Activated naive CD8-positive, alpha-beta T cell treated with anti-CD3 and anti-CD28 coated beads, Interleukin-2, amount 50 U/mL, for 16 hours (primary cell): Measurements from ENCODE around the gene NSUN4.
A peak's percentile ranks its signal among the peaks of the same experiment; 100 is the strongest.
"Not testable (repeated sequence)": the region's sequence is repeated elsewhere in the genome, so short reads cannot be mapped to it uniquely, and the experiment has no call there.

ENCODE experiments used
- DNase-seq: peaks from one replicate; pipeline ENCODE4 v3.0.0-alpha.2; 2020; ENCODE audit warnings: low read depth, low spot score

NSUN4 gene

GRCh38 chr1:46365796-46366195 lies 25.2 kb downstream of the NSUN4 start:
- not testable (repeated sequence) for DNase-seq

GRCh38 chr1:46367072-46367471 lies 26.5 kb downstream of the NSUN4 start:
- DNase-seq, result no peak

DNA sequence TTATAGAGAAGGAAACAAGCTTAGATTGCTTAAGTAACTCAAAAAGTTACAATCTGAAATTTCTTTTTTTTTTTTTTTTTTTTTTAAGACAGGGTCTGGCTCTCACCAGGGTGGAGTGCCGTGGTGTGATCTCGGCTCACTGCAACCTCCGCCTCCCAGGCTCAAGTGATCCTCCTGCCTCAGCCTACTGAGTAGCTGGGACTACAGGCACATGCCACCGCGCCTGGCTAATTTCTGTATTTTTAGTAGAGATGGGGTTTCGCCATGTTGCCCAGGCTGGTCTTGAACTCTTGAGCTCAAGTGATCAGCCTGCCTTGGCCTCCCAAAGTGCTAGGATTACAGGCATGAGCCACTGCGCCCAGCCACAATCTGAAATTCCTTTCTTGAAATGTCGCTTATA lies 27.1 kb downstream of the NSUN4 start:
- DNase-seq, result not testable (repeated sequence)

DNA sequence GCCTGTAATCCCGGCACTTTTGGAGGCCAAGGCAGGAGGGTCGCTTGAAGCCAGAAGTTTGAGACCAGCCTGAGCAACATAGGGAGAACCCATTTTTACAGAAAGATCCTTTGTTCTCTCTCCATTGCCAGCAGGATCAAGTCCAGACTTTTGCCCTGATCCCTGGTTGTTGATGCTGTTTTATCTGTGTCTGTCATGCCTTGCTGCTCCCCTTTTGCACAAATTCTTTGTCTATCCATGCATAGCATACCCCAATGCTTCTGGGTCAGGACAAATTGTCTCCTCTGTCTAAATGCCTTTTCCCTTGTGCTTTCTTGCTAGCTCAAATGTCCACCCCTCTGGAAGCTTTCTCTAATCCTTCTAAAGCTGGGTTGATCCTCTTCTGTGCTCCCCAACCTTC lies 28.2 kb downstream of the NSUN4 start:
- DNase-seq, result no peak

DNA sequence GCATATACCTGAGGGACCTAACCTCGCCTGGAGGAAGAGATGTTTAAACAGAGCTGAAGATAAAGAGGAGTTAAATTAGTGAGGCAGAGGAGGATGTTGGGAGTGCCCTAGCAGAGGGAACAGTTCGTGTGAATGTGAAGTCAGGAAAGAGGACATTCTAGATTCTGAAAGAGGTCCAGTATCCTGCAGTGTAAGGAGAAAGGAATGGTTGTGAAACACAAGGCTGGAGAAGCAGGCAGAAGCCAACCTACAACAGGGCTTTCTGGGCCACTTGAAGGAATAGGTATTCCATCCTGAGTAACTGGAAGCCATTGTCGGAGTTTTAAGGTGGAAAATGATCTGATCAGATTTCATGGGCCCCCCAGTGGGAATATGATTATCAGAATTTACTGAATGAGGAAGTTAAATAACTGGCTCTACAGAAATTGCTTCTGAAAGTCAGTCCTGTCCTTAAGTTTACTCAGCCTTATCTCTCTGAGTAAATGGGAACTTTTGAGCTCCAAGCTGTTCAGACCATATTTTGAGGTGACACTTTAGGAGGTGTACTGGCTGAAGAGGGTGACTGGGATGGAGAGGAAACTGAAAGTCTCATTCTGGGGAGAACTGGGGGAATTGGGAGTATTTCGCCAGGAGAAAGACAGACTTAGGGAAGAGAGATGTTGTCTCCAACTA lies 29.1 kb downstream of the NSUN4 start:
- DNase-seq, result no peak

DNA sequence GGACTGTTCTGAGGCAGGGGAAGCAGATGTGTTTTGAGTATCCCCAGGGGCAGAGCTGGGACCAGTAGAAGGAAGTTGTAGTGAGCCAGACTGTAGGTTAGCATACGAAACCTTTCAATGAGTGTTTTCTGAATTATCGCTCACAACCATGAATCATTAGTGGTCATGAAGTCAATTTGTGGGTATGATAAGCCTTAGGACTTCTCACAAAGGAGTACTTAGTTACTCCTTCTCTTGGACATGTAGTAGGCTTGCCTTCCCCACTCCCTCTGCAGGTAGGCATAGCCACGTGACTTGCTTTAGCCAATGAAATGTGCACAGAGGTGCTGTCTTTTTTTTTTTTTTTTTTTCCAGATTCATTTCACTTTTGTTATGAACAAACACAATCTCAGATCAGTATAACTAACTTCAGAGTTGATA lies 29.6 kb downstream of the NSUN4 start:
- no peak for DNase-seq

DNA sequence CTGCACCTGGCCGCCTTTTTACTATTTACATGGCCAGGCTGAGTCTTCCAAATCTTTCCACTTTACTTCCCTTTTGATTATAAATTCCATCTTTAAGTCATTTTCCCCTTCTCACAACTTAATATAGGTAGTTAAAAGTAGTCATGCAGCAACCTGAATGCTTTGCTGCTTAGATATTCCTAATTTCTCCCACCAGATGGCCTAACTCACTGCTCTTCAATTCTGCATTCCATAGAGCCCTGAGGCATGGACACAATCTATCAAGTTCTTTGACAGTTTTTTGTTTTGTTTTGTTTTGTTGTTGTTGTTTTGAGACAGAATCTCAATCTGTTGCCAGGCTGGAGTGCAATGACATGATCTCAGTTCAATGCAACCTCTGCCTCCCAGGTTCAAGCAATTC lies 31.8 kb downstream of the NSUN4 start:
- no peak for DNase-seq

- no peak for DNase-seq
Observed at GRCh38 chr1:46379996-46380395, 39.4 kb downstream of the NSUN4 start.

GRCh38 chr1:46380508-46380907 lies 39.9 kb downstream of the NSUN4 start:
- DNase-seq, result no peak

DNA sequence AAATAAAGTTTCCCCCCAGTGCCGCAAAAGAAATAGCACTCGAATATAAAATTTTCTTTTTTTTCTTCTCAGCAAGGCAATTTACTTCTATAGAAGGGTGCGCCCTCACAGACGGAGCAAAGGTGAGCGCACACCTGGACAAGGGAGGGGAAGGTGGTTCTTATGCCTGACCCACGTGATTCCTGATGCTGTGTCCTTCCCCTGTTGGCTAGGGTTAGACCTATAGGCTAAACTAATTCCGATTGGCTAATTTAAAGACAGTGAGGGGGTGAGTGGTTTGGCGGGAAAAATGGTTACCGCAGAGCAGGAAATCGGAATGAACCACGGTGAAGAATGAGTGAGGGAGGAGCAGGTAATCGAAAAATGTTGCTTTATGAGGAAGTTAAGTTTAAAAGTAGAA lies 52.9 kb downstream of the NSUN4 start:
- no peak for DNase-seq

- peak; percentile 15 for DNase-seq
Observed at GRCh38 chr1:46394108-46394871, 53.7 kb downstream of the NSUN4 start, which contains the start of gene FAAH. TSS of gene FAAH (plus strand) at chr1:46394317. CDS start at chr1:46394349, 32 bp downstream.

DNA sequence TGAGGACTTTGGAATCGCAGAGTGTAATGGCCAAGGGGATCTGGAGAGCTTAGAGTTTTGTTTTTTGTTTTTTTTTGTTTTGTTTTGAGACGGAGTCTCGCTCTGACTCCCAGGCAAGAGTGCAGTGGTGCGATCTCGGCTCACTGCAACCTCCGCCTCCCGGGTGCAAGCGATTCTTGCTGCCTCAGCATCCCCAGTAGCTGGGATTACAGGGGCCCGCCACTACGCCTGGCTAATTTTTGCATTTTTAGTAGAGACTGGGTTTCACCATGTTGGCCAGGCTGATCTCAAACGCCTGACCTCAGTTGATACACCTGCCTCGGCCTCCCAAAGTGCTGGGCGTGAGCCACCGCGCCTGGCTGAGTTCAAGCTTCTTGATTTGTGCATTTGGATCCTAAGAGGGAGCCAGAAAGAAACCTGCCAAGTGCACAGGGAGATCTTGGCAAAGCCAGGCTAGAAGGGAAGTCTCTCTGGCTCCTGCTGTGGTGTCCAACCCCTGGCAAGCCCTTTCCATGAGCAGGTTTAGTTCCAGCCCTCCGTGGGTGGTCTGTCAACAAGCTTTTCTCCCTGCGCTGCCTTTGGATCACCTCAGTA lies 54.4 kb downstream of the NSUN4 start:
- DNase-seq, result no peak

- no peak for DNase-seq
Observed at GRCh38 chr1:46396441-46397398, 56.1 kb downstream of the NSUN4 start.

- DNase-seq, result no peak
Observed at GRCh38 chr1:46399307-46399706, 58.7 kb downstream of the NSUN4 start.

DNA sequence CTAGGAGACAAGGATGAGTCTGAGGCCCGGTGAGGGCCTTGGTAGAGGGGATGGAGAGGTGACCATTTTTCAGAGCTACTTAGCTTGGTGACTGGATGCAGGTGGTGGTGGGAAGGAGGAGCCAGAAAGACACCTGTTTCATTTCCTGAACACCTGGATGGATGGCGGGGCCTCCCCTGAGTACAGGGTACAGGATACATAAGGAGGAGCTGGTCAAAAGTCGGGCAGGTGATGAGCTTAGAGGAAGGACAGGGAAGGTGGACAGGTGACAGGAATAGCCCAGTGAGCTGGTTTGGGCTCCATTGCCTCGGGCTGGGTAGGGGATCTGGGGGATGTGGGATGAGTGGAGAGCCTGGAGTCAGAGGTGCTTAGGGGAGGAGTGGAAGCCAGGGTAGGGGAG lies 59.8 kb downstream of the NSUN4 start:
- no peak for DNase-seq

- no peak for DNase-seq
Observed at GRCh38 chr1:46401154-46401913, 60.7 kb downstream of the NSUN4 start.

GRCh38 chr1:46401964-46402626 lies 61.5 kb downstream of the NSUN4 start:
- DNase-seq, result no peak

DNA sequence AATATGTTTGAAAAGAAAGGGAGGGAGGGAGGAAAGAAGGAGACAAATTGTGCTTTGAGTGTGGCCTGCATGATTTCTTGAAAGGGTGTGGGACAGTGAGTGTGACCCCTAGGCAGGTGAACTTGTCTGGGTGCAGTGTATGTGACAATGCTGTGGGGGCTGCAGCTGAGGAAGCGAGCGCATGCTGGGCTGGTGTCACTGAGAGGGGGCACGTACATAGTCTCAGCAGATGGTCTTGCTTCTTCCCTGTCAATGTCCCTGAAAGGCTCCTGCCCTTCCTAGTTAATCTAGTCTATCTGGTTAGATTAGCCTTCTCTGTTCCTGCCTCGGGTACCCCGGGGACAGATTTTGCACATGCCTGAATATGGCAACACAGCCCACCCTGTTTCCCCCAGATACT lies 63.3 kb downstream of the NSUN4 start:
- no peak for DNase-seq

DNA sequence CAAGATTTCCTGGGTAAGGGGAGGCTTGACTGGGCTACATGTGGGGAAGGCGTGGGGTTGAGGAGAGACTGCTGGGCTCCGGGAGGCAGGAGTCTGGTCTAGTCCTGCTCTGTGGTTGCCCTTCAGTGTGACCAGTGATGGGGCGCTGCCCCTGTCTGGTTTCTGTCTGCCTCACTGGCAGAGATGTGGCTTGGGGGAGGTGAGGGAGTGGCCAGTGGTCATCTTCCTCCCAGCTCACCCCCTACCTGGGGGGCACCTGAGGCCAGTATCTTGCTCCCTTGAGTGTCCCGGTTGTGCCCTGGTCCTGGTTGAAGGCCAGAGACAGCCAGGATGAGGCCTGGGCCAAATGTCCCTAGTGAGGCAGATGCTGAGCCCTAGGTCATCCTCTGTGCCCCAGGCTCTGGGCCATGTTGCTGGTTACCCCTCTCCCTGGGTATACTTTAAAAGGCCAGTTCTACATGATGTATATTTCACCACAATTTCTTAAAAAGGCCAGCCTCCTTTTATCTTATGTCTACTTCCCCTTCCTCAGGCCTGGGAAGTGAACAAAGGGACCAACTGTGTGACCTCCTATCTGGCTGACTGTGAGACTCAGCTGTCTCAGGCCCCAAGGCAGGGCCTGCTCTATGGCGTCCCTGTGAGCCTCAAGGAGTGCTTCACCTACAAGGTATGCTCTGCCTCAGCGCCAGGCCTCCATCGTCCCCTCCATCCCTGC lies 64.0 kb downstream of the NSUN4 start:
- DNase-seq, result no peak

DNA sequence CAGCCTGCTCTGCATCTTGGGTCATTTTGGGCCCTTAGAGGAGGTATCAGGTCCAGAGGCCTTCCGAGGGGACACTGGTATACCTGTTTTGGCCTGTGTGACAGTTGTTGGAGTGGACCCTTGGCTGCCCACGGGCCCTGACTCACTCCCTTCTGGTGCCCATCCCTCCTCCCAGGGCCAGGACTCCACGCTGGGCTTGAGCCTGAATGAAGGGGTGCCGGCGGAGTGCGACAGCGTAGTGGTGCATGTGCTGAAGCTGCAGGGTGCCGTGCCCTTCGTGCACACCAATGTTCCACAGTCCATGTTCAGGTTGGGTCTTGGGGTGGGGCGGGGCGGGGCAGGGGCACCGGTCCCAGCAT lies 64.6 kb downstream of the NSUN4 start:
- DNase-seq, result no peak
